ENCODE measurements around the gene AOPEP. TPM values are rescaled to one million over a fixed set of nuclear protein-coding genes. Genes with fewer than 3 reads are reported as not detected.
A peak's percentile ranks its signal among the peaks of the same experiment; 100 is the strongest.

AOPEP gene
- polyA plus RNA-seq, 2 of the 4 experiments (the other 2 are of a cell fraction): 226 to 266 TPM

GRCh38 chr9:94908583-94909249, 182.2 kb downstream of the AOPEP start (continued):
- TF ChIP-seq, protein P1, sequence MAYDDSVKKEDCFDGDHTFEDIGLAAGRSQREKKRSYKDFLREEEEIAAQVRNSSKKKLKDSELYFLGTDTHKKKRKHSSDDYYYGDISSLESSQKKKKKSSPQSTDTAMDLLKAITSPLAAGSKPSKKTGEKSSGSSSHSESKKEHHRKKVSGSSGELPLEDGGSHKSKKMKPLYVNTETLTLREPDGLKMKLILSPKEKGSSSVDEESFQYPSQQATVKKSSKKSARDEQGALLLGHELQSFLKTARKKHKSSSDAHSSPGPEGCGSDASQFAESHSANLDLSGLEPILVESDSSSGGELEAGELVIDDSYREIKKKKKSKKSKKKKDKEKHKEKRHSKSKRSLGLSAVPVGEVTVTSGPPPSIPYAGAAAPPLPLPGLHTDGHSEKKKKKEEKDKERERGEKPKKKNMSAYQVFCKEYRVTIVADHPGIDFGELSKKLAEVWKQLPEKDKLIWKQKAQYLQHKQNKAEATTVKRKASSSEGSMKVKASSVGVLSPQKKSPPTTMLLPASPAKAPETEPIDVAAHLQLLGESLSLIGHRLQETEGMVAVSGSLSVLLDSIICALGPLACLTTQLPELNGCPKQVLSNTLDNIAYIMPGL (CRISPR knock-in tag; IDR thresholded peaks at IDR 0.05; ENCODE audit: borderline replicate concordance): no peak
- TF ChIP-seq CBX8 (IDR thresholded peaks at IDR 0.05): no peak
- peak; percentile 80; the same call in 1 of the 2 replicates for TF ChIP-seq RARB (CRISPR knock-in tag; IDR thresholded peaks at IDR 0.05)
- TF ChIP-seq, protein P2, sequence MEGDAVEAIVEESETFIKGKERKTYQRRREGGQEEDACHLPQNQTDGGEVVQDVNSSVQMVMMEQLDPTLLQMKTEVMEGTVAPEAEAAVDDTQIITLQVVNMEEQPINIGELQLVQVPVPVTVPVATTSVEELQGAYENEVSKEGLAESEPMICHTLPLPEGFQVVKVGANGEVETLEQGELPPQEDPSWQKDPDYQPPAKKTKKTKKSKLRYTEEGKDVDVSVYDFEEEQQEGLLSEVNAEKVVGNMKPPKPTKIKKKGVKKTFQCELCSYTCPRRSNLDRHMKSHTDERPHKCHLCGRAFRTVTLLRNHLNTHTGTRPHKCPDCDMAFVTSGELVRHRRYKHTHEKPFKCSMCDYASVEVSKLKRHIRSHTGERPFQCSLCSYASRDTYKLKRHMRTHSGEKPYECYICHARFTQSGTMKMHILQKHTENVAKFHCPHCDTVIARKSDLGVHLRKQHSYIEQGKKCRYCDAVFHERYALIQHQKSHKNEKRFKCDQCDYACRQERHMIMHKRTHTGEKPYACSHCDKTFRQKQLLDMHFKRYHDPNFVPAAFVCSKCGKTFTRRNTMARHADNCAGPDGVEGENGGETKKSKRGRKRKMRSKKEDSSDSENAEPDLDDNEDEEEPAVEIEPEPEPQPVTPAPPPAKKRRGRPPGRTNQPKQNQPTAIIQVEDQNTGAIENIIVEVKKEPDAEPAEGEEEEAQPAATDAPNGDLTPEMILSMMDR (IDR thresholded peaks at IDR 0.05): no peak
- TF ChIP-seq TFCP2L1 (CRISPR knock-in tag; IDR thresholded peaks at IDR 0.05): peak; percentile 79
- TF ChIP-seq HOXB13 (CRISPR knock-in tag; IDR thresholded peaks at IDR 0.05; ENCODE audit: low read depth): peak; percentile 57
- no peak for TF ChIP-seq POLR2AphosphoS2 (conservative IDR thresholded peaks at IDR 0.05; ENCODE audit: low read length)
- TF ChIP-seq REST (IDR thresholded peaks at IDR 0.05): no peak
- 0 out of 2 replicates have a peak, but pooled peaks have one; percentile 22 for TF ChIP-seq NPAS2 (CRISPR knock-in tag; IDR thresholded peaks at IDR 0.05; ENCODE audit: borderline replicate concordance)
- no peak for TF ChIP-seq TP53 (CRISPR knock-in tag; IDR thresholded peaks at IDR 0.05)
- TF ChIP-seq GATA3 (IDR thresholded peaks at IDR 0.05; ENCODE audit: borderline replicate concordance): peak; percentile 94
- TF ChIP-seq MAZ (IDR thresholded peaks at IDR 0.05; ENCODE audit: borderline replicate concordance, low read depth, low read length): no peak
- peak; percentile 46 to 71 for TF ChIP-seq RAD21 (conservative IDR thresholded peaks at IDR 0.05 in 1 of 2, IDR thresholded peaks at IDR 0.05 in 1 of 2)
- no peak for TF ChIP-seq E2F6 (IDR thresholded peaks at IDR 0.05; ENCODE audit: borderline replicate concordance, low read depth)
- peak; percentile 80 for TF ChIP-seq JUNB (IDR thresholded peaks at IDR 0.05)
- peak; percentile 77 for TF ChIP-seq FOSL2 (IDR thresholded peaks at IDR 0.05)
- TF ChIP-seq FOSL2 (CRISPR knock-in tag; IDR thresholded peaks at IDR 0.05): peak; percentile 95
- no peak for TF ChIP-seq RNF2 (IDR thresholded peaks at IDR 0.05; ENCODE audit: borderline replicate concordance, low read depth)
- TF ChIP-seq RCOR1 (IDR thresholded peaks at IDR 0.05; ENCODE audit: low read depth, low read length): no peak
- no peak for TF ChIP-seq PHF8 (IDR thresholded peaks at IDR 0.05; ENCODE audit: borderline replicate concordance, low read depth)
- peak; percentile 81 for TF ChIP-seq MAFK (IDR thresholded peaks at IDR 0.05; ENCODE audit: partially characterized antibody)
